GM13976 (cell line): ENCODE data around the gene RAP2B.

ENCODE experiments used
- DNase-seq: peaks from one replicate; pipeline ENCODE4 v3.0.0; 2012; ENCODE audit warnings: low spot score
- in situ Hi-C: fragments of 300-500 bp; cut with MboI; formaldehyde crosslinking; loops from one replicate; pipeline ENCODE4 v1.12.0; 2022; ENCODE audit warnings: low sequenced_read_pairs, mixed read lengths, inconsistent platforms; ENCODE audit not compliant: unreplicated experiment
- TF ChIP-seq, protein P1 (sequence below): IDR thresholded peaks from 2 replicates; pipeline ENCODE4 v1.5.1; 2012; ENCODE audit warnings: borderline replicate concordance, mild to moderate bottlenecking; ENCODE audit not compliant: insufficient read depth; ENCODE audit errors: extremely low read depth, missing control alignments, control extremely low read depth

Gene RAP2B

DNA sequence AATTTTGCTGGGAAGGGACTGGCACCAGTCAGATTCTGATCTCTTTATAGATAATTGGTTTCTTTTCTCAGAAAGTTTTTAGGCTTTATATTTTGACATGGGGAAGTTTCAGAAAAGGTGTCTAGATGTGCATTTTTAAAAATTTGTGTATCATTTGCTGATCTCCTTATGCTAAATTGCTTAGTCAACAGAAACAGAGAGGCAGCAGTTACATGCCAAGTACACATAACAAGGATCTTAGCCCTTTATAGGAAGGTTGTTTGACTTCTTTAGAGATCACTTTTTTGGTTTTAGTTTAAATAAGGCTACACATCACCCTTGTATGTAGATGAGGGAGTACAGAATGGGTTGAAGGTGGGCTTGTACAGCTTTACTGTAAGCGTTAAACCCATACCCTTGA is 53.5 kb downstream of the RAP2B start:
- DNase-seq: no peak
- TF ChIP-seq, protein P1, sequence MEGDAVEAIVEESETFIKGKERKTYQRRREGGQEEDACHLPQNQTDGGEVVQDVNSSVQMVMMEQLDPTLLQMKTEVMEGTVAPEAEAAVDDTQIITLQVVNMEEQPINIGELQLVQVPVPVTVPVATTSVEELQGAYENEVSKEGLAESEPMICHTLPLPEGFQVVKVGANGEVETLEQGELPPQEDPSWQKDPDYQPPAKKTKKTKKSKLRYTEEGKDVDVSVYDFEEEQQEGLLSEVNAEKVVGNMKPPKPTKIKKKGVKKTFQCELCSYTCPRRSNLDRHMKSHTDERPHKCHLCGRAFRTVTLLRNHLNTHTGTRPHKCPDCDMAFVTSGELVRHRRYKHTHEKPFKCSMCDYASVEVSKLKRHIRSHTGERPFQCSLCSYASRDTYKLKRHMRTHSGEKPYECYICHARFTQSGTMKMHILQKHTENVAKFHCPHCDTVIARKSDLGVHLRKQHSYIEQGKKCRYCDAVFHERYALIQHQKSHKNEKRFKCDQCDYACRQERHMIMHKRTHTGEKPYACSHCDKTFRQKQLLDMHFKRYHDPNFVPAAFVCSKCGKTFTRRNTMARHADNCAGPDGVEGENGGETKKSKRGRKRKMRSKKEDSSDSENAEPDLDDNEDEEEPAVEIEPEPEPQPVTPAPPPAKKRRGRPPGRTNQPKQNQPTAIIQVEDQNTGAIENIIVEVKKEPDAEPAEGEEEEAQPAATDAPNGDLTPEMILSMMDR: no peak
- in situ Hi-C loops: no loop called here

DNA sequence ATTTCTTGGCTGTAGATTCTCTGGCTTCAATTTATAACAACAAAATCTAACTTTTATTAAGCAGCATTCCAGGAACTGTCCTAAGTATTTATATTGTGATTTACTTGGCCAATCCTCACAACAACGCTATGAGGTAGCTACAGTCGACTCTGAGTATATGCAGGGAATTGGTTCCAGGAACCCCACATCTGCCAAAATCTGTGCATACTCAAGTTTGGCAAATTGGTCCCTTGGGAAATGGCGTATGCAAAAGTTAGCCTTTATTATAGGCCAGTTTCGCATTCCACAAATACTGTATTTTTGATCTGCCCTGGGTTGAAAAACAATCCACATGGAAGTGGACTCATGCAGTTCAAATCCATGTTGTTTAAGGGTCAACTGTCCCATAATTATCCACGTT is 53.9 kb downstream of the RAP2B start:
- DNase-seq: no peak
- in situ Hi-C loops: no loop called here
- TF ChIP-seq, protein P1: no peak

DNA sequence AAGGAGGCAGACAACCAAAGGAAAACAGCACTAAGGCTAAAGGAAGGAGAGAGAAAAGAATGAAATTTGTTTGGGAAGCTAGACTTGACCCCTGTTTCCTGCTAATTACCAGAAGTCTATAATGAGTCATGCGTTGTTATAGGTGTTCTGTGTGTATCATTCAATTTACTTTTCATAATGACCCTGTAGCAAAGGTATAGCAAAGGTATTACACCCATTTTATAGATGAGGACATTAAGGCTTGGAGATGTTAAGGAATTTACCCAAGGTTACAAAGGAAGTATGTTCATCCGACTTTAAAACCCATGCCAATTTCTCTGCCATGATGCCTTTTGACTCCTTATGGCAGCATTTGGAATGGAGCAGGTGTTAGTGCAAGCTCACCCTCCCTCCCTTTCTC is 54.9 kb downstream of the RAP2B start:
- TF ChIP-seq, protein P1: no peak
- no peak for DNase-seq
- in situ Hi-C loops: no loop called here

DNA sequence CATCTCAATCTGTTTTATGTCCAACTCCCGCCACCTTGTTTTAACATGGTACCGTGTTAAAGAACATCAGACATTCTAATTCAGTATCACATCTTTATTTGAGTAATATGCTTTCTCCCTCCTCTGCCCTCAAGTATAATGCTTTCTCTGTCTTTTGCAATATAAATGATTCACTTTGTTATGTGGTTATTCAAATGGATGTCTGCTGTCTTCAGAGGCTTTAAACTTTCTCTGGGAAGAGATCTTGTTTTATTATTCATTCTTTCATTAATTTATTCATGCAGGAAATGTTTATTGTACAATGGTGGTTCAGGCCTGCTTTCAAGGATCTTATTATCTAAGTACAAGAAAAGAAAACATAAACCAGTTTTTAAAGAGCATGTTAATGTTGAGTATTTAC is 57.1 kb downstream of the RAP2B start:
- no peak for DNase-seq
- TF ChIP-seq, protein P1: no peak
- in situ Hi-C loops: no loop called here
